Mesenchymal stem cell (in vitro differentiated cells and primary cell): ENCODE data around the gene MPIG6B.

Source experiments
- DNase-seq: peaks from one replicate; pipeline ENCODE4 v3.0.0-alpha.2; 2013
- H2AFZ ChIP-seq: one replicate; pipeline ENCODE4 v1.6.1; 2013; ENCODE audit warnings: low read depth, mild to moderate bottlenecking, control low read depth, inconsistent platforms, low read length, moderate library complexity
- H2AK5ac ChIP-seq: 2 replicates; pipeline ENCODE4 v1.6.1; 2013; ENCODE audit warnings: low read length, moderate library complexity, mild to moderate bottlenecking, inconsistent platforms; ENCODE audit not compliant: severe bottlenecking
- H2BK120ac ChIP-seq: one replicate; pipeline ENCODE4 v1.6.1; 2013; ENCODE audit warnings: low read depth, mild to moderate bottlenecking, inconsistent platforms, low read length, moderate library complexity
- H2BK12ac ChIP-seq, 2 experiments: one replicate each; pipeline ENCODE4 v1.6.1; 2013; ENCODE audit warnings: inconsistent platforms in 2 of 2, low read length in 2 of 2, mild to moderate bottlenecking in 2 of 2, moderate library complexity in 2 of 2, control low read depth in 1 of 2
- H2BK15ac ChIP-seq: one replicate; pipeline ENCODE4 v1.6.1; 2013; ENCODE audit warnings: mild to moderate bottlenecking, low read depth, inconsistent platforms; ENCODE audit not compliant: poor library complexity, severe bottlenecking
- H2BK5ac ChIP-seq: 2 replicates; pipeline ENCODE4 v1.6.1; 2013; ENCODE audit warnings: low read depth, mild to moderate bottlenecking, low read length, control low read depth, inconsistent platforms; ENCODE audit not compliant: poor library complexity, severe bottlenecking
- H3K14ac ChIP-seq, 2 experiments: one replicate each; pipeline ENCODE4 v1.6.1; 2013; ENCODE audit warnings: inconsistent platforms in 2 of 2, low read length in 2 of 2, control low read depth in 1 of 2, mild to moderate bottlenecking in 1 of 2, moderate library complexity in 1 of 2
- H3K18ac ChIP-seq, 2 experiments: one replicate each; pipeline ENCODE4 v1.6.1; 2013; ENCODE audit warnings: inconsistent platforms in 2 of 2, low read length in 2 of 2, control low read depth in 1 of 2, low read depth in 1 of 2, mild to moderate bottlenecking in 1 of 2
- H3K23ac ChIP-seq, 2 experiments: one replicate each; pipeline ENCODE4 v1.6.1; 2013; ENCODE audit warnings: inconsistent platforms in 2 of 2, low read length in 2 of 2, mild to moderate bottlenecking in 2 of 2, moderate library complexity in 2 of 2, control low read depth in 1 of 2
- H3K27ac ChIP-seq: 2 replicates; pipeline ENCODE4 v1.5.1; 2013; ENCODE audit warnings: mild to moderate bottlenecking, moderate library complexity, low read length, control low read depth, inconsistent platforms; ENCODE audit not compliant: poor library complexity, severe bottlenecking
- H3K27me3 ChIP-seq, 2 experiments: 2 replicates each; pipeline versions ENCODE4 v1.6.1 to v1.7.0; 2013; ENCODE audit warnings: low read length in 2 of 2, mild to moderate bottlenecking in 2 of 2, moderate library complexity in 2 of 2, control low read depth in 1 of 2, inconsistent platforms in 1 of 2; ENCODE audit not compliant: control insufficient read depth in 1 of 2, insufficient read depth in 1 of 2
- H3K36me3 ChIP-seq, 2 experiments: 2 replicates each; pipeline versions ENCODE4 v1.6.1 to v1.7.0; 2013; ENCODE audit warnings: low read length in 2 of 2, control low read depth in 1 of 2, inconsistent platforms in 1 of 2, low read depth in 1 of 2, mild to moderate bottlenecking in 1 of 2; ENCODE audit not compliant: insufficient read depth in 2 of 2, control insufficient read depth in 1 of 2
- H3K4ac ChIP-seq, 2 experiments: one replicate each; pipeline ENCODE4 v1.6.1; 2013; ENCODE audit warnings: inconsistent platforms in 2 of 2, low read length in 2 of 2, mild to moderate bottlenecking in 2 of 2, moderate library complexity in 2 of 2, control low read depth in 1 of 2, low read depth in 1 of 2
- H3K4me1 ChIP-seq: 2 replicates; pipeline ENCODE4 v1.6.1; 2013; ENCODE audit warnings: low read depth, low read length, control low read depth; ENCODE audit not compliant: control insufficient read depth, insufficient read depth
- H3K4me2 ChIP-seq: 2 replicates; pipeline ENCODE4 v1.6.1; 2013; ENCODE audit warnings: low read length, mild to moderate bottlenecking, inconsistent platforms; ENCODE audit not compliant: poor library complexity, severe bottlenecking
- H3K4me3 ChIP-seq, 2 experiments: 2 replicates each; pipeline versions ENCODE4 v1.5.1 to v1.7.0; 2013; ENCODE audit warnings: low read length in 2 of 2, mild to moderate bottlenecking in 2 of 2, control low read depth in 1 of 2, low read depth in 1 of 2; ENCODE audit not compliant: insufficient read depth in 1 of 2
- H3K79me1 ChIP-seq: replicated peaks from 2 replicates; pipeline ENCODE4 v1.6.1; 2013; ENCODE audit warnings: mild to moderate bottlenecking, control low read depth, low read length, inconsistent platforms; ENCODE audit not compliant: poor library complexity, severe bottlenecking
- H3K9ac ChIP-seq: 2 replicates; pipeline ENCODE4 v1.7.0; 2013; ENCODE audit warnings: mild to moderate bottlenecking, low read length, moderate library complexity
- H3K9me3 ChIP-seq: 2 replicates; pipeline ENCODE4 v1.7.0; 2013; ENCODE audit warnings: mild to moderate bottlenecking, low read length; ENCODE audit not compliant: control insufficient read depth
- H4K8ac ChIP-seq: one replicate; pipeline ENCODE4 v1.6.1; 2013; ENCODE audit warnings: inconsistent platforms, mild to moderate bottlenecking, low read length, moderate library complexity
- H4K91ac ChIP-seq: one replicate; pipeline ENCODE4 v1.6.1; 2013; ENCODE audit warnings: mild to moderate bottlenecking, low read length, inconsistent platforms
- WGBS: methylation state at CpG from one replicate; pipeline ENCODE4 v1.1.7; 2013; ENCODE audit warnings: mixed read lengths; 5-methylcytosine and 5-hydroxymethylcytosine counted together

Gene MPIG6B

DNA sequence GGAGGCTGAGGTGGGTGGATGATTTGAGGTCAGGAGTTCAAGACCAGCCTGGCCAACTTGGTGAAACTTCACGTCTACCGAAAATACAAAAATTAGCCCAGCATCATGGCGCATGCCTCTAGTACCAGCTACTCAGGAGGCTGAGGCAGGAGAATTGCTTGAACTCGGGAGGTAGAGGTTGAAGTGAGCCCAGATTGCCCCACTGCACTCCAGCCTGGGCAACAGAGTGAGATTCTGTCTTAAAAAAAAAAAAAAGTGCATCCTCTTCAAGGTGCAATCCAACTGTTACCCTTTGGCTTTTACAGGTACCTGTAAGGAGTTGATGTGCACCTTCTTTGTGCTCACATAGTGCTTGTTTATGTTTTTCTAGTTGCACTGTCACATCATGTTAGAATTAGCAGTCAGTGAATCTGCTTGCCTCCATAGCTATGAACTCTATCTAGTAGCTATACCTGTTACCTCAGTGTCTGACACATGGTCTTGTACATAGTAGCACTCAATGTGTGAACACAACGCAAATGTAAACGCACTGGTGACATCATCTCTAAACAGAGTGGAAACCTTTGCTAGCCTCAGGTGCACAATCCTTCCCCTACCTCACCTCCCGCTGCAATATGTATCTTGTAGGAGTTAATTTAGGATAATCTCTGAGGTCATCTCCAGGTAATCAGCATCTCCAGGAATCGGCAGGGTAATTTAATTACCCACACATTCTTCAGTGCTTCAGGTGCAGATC is 26.3 kb downstream of the MPIG6B start:
- no peak for DNase-seq
- no peak overlapping the region for H2BK15ac ChIP-seq
- no peaks in the 10 kb centered on the region for H3K9me3 ChIP-seq
- no peak overlapping the region for H2BK120ac ChIP-seq
- H3K27me3 ChIP-seq: no peaks in the 10 kb centered on the region
- no peak overlapping the region for H3K4me2 ChIP-seq
- peak overlapping the region; percentile 25 to 39 for H3K18ac ChIP-seq
- no peak overlapping the region for H2AFZ ChIP-seq
- H3K4ac ChIP-seq: peak overlapping the region in 1 of 2 experiments; percentile 48
- 91% methylated on average over 5 of the region's 8 CpGs for WGBS
- no peaks in the 10 kb centered on the region for H3K79me1 ChIP-seq
- peaks cover 0 to 19% of the 10 kb centered on the region in 2 experiments for H3K36me3 ChIP-seq
- peaks cover 7% of the 10 kb centered on the region for H3K4me1 ChIP-seq
- H2BK12ac ChIP-seq: peak overlapping the region in 1 of 2 experiments; percentile 31
- H3K9ac ChIP-seq: no peak overlapping the region
- no peak overlapping the region for H3K14ac ChIP-seq
- H4K91ac ChIP-seq: no peak overlapping the region
- H4K8ac ChIP-seq: no peak overlapping the region
- H3K23ac ChIP-seq: peak overlapping the region in 1 of 2 experiments; percentile 34
- H3K4me3 ChIP-seq: no peak overlapping the region
- no peak overlapping the region for H2BK5ac ChIP-seq
- no peak overlapping the region for H3K27ac ChIP-seq
- H2AK5ac ChIP-seq: no peak overlapping the region

DNA sequence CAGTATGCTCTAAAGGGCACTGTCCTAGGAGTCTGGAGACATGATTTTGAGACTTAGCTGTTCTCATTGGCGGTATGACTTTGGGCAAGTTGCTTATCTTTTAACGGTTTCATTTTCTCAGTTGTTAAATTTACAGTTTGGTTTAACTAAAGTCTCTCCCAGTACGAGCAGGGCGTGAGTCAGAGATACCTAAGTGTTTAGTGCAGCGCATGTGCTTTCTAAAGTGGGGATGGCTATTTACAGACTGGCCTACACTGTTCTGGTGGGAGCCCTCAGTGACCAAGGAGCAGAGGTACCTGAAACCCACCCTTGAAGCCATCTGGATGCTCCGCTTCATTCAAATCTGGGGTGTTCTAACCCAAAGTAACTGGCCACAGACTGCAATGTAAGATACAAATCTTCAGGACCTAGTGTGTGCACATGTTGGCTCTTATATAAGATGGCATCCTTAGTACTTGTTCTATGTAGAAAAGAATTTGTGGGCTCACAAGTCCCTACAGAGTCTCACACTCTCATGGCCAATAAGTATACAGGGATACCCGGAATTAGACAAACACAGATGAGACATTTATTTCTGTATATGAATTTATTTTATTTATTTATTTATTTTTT is 27.3 kb downstream of the MPIG6B start:
- H2AFZ ChIP-seq: no peak overlapping the region
- no peak overlapping the region for H2BK120ac ChIP-seq
- H3K79me1 ChIP-seq: no peaks in the 10 kb centered on the region
- no peak overlapping the region for H3K4me2 ChIP-seq
- no peak overlapping the region for H4K8ac ChIP-seq
- no peak overlapping the region for H3K18ac ChIP-seq
- no peak overlapping the region for H3K14ac ChIP-seq
- H3K9ac ChIP-seq: no peak overlapping the region
- H2AK5ac ChIP-seq: no peak overlapping the region
- no peak overlapping the region for H3K23ac ChIP-seq
- no peak overlapping the region for H3K4ac ChIP-seq
- WGBS: 36% methylated on average over 6 of the region's 7 CpGs
- no peak overlapping the region for H2BK12ac ChIP-seq
- peak overlapping the region; percentile 71 for H3K27ac ChIP-seq
- no peak overlapping the region for H2BK5ac ChIP-seq
- H3K4me3 ChIP-seq: no peak overlapping the region
- peaks cover 0 to 15% of the 10 kb centered on the region in 2 experiments for H3K36me3 ChIP-seq
- peak; percentile 87 for DNase-seq
- peaks cover 7% of the 10 kb centered on the region for H3K4me1 ChIP-seq
- H4K91ac ChIP-seq: no peak overlapping the region
- H2BK15ac ChIP-seq: no peak overlapping the region
- H3K9me3 ChIP-seq: no peaks in the 10 kb centered on the region
- no peaks in the 10 kb centered on the region for H3K27me3 ChIP-seq

GRCh38 chr6:31752739-31753319 is 29.7 kb downstream of the MPIG6B start:
- Histone ChIP-seq H2BK5ac (no peak overlapping the region), H2BK12ac (no peak overlapping the region), H2BK120ac (no peak overlapping the region), H3K18ac (no peak overlapping the region), H4K8ac (no peak overlapping the region), H3K27ac (no peak overlapping the region), H3K9me3 (no peaks in the 10 kb centered on the region), H2BK15ac (no peak overlapping the region), H3K4me3 (no peak overlapping the region), H3K4me1 (peaks cover 4% of the 10 kb centered on the region), H3K36me3 (peaks cover 0 to 7% of the 10 kb centered on the region in 2 experiments), H2AK5ac (no peak overlapping the region), H3K14ac (no peak overlapping the region), H3K4ac (peak overlapping the region in 1 of 2 experiments; percentile 40), H2AFZ (no peak overlapping the region), H3K4me2 (no peak overlapping the region), H3K79me1 (no peaks in the 10 kb centered on the region), H4K91ac (no peak overlapping the region), H3K9ac (peak overlapping the region; percentile 48), H3K27me3 (no peaks in the 10 kb centered on the region), H3K23ac (no peak overlapping the region)
- peak; percentile 81 for DNase-seq
- 52% methylated on average over 7 of the region's 8 CpGs for WGBS

DNA sequence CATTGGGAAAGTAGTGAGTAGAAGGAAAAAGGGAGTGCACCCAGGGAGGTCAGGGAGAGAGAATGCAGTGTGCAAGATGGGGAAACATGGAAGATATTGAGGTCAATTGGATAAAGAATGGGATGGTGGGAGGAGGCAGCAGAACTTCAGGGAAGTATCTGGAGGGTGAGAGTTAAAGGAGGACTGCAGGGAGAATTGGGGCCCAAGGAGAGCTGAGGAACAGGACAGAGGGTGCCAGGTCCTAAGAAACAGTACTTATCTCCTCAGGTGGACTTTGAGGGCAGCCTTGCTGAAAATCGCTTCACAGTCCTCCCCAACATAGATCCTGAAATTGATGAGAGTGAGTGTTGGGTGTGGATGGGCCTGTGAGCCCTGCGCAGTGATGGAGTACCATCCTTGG is 35.1 kb downstream of the MPIG6B start:
- Histone ChIP-seq H2BK12ac (no peak overlapping the region), H3K4me2 (no peak overlapping the region), H4K8ac (no peak overlapping the region), H3K36me3 (peaks cover 12 to 27% of the 10 kb centered on the region in 2 experiments), H3K23ac (no peak overlapping the region), H3K79me1 (no peaks in the 10 kb centered on the region), H3K4me1 (peaks cover 3% of the 10 kb centered on the region), H4K91ac (no peak overlapping the region), H2BK120ac (no peak overlapping the region), H3K9ac (no peak overlapping the region), H3K9me3 (no peaks in the 10 kb centered on the region), H3K4ac (no peak overlapping the region), H2BK5ac (no peak overlapping the region), H3K27me3 (no peaks in the 10 kb centered on the region), H2AK5ac (no peak overlapping the region), H2BK15ac (no peak overlapping the region), H2AFZ (no peak overlapping the region), H3K18ac (no peak overlapping the region), H3K4me3 (no peak overlapping the region), H3K27ac (no peak overlapping the region), H3K14ac (no peak overlapping the region)
- no peak for DNase-seq
- 100% methylated on average over 2 of the region's 2 CpGs for WGBS
